Breast epithelium (tissue), 3 donors: ENCODE data around the gene TAT.

ENCODE experiments used
- CTCF ChIP-seq, 3 donors: fragments of 450-650 bp; IDR thresholded peaks; one replicate each; pipeline ENCODE4 v1.5.1; 2016 to 2017; ENCODE audit warnings: antibody characterized with exemption in 3 of 3, mild to moderate bottlenecking in 3 of 3, moderate library complexity in 3 of 3
- POLR2A ChIP-seq: fragments of 450-650 bp; IDR thresholded peaks from one replicate; pipeline ENCODE4 v1.6.1; 2016; ENCODE audit warnings: antibody characterized with exemption, mild to moderate bottlenecking, moderate library complexity
- POLR2AphosphoS5 ChIP-seq, 3 donors: sonication (generic); formaldehyde crosslinking; IDR thresholded peaks; one replicate each; pipeline ENCODE4 v1.6.1; 2017; ENCODE audit warnings: antibody characterized with exemption in 3 of 3

GRCh38 chr16:71584543-71585317 lies 7.8 kb upstream of the TAT start:
- no peak for TF ChIP-seq CTCF (IDR thresholded peaks at IDR 0.05)
- TF ChIP-seq POLR2A: no peak
- no peak for TF ChIP-seq POLR2AphosphoS5 (IDR thresholded peaks at IDR 0.05)
